ENCODE measurements around the gene RAB40C.

The RAB40C gene

GRCh38 chr16:555528-556473 lies 34.1 kb upstream of the RAB40C start:
- no peak overlapping the region for H3K4me3 Mint-ChIP-seq
- H3K27me3 Mint-ChIP-seq: peaks cover 4% of the 10 kb centered on the region
- no peaks in the 10 kb centered on the region for H3K36me3 Mint-ChIP-seq (ENCODE audit: low read depth)
- H3K9me3 Mint-ChIP-seq: no peaks in the 10 kb centered on the region
- ATAC-seq: no peak
- H3K27ac Mint-ChIP-seq: no peak overlapping the region
- DNase-seq: no peak
- no peaks in the 10 kb centered on the region for H3K4me1 Mint-ChIP-seq

GRCh38 chr16:556474-557173 lies 33.2 kb upstream of the RAB40C start:
- no peak overlapping the region for H3K4me3 Mint-ChIP-seq
- no peaks in the 10 kb centered on the region for H3K36me3 Mint-ChIP-seq (ENCODE audit: low read depth)
- peaks cover 6% of the 10 kb centered on the region for H3K27me3 Mint-ChIP-seq
- H3K27ac Mint-ChIP-seq: no peak overlapping the region
- H3K9me3 Mint-ChIP-seq: no peaks in the 10 kb centered on the region
- H3K4me1 Mint-ChIP-seq: no peaks in the 10 kb centered on the region
- ATAC-seq: no peak
- DNase-seq: no peak

GRCh38 chr16:557463-558297 lies 32.2 kb upstream of the RAB40C start:
- no peaks in the 10 kb centered on the region for H3K9me3 Mint-ChIP-seq
- no peaks in the 10 kb centered on the region for H3K36me3 Mint-ChIP-seq (ENCODE audit: low read depth)
- ATAC-seq: no peak
- no peaks in the 10 kb centered on the region for H3K4me1 Mint-ChIP-seq
- no peak overlapping the region for H3K27ac Mint-ChIP-seq
- no peak for DNase-seq
- peaks cover 13% of the 10 kb centered on the region for H3K27me3 Mint-ChIP-seq
- H3K4me3 Mint-ChIP-seq: no peak overlapping the region

GRCh38 chr16:558298-559020 lies 31.4 kb upstream of the RAB40C start:
- no peak overlapping the region for H3K4me3 Mint-ChIP-seq
- H3K36me3 Mint-ChIP-seq (ENCODE audit: low read depth): no peaks in the 10 kb centered on the region
- peaks cover 13% of the 10 kb centered on the region for H3K27me3 Mint-ChIP-seq
- ATAC-seq (no peak), DNase-seq (no peak)
- no peaks in the 10 kb centered on the region for H3K9me3 Mint-ChIP-seq
- H3K27ac Mint-ChIP-seq: no peak overlapping the region
- no peaks in the 10 kb centered on the region for H3K4me1 Mint-ChIP-seq

- Mint-ChIP-seq H3K36me3 (ENCODE audit: low read depth) (no peaks in the 10 kb centered on the region), H3K27me3 (peaks cover 13% of the 10 kb centered on the region), H3K9me3 (no peaks in the 10 kb centered on the region), H3K4me1 (no peaks in the 10 kb centered on the region), H3K4me3 (no peak overlapping the region), H3K27ac (no peak overlapping the region)
- ATAC-seq (no peak), DNase-seq (no peak)
These were observed 30.9 kb upstream of the RAB40C start for GRCh38 chr16:559021-559380.

DNA sequence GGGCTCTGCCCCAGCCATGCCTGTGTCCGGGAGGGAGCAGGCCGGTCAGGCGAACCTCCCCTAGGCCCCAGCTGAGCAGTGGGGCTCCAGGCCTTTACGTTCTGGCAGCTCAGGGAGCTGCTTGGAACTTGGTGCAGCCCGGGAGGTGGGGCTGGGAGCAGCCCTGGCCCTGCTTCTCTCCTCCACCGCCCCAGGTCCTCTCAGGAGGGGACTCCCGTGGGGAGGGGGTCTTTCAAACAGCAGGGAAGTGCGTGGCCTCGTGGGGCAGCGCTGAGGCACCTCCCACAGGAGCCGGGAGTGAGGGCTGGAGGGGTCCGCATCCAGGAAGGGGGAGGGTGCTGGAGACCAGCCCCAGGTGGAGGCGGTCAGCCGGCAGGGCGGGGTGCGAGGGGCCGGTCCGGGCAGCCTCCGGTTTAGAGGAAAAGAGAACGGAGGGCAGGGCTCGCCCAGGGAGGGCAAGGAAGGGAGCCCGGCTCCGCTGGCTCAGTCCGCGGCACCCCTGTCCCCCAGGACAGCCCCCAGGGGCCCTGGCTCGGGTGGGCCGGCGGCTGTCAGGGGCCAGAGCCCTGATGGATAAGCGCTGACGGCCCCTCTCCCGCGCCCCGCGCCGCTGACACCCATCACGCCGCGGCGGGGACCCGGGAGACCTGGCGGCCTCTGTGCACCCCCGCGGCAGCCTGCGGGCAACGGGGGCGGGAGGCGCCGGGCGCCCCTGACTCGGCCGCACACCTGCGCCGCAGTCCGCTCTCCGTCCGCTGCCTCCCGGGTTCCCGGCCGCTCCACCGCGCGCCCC lies 30.3 kb upstream of the RAB40C start:
- H3K27ac Mint-ChIP-seq: no peak overlapping the region
- H3K27me3 Mint-ChIP-seq: peaks cover 13% of the 10 kb centered on the region
- H3K4me1 Mint-ChIP-seq: no peaks in the 10 kb centered on the region
- no peaks in the 10 kb centered on the region for H3K9me3 Mint-ChIP-seq
- DNase-seq (no peak), ATAC-seq (no peak)
- no peak overlapping the region for H3K4me3 Mint-ChIP-seq
- no peaks in the 10 kb centered on the region for H3K36me3 Mint-ChIP-seq (ENCODE audit: low read depth)

GRCh38 chr16:560204-560700 lies 29.6 kb upstream of the RAB40C start, which contains the start of gene PRR35:
TSS of gene PRR35 (plus strand) at chr16:560394. CDS start at chr16:563295, 2,901 bp downstream.
- H3K9me3 Mint-ChIP-seq: no peaks in the 10 kb centered on the region
- H3K4me3 Mint-ChIP-seq: no peak within 1 kb of the TSS
- ATAC-seq (no peak), DNase-seq (no peak)
- peaks cover 13% of the 10 kb centered on the region for H3K27me3 Mint-ChIP-seq
- no peaks in the 10 kb centered on the region for H3K36me3 Mint-ChIP-seq (ENCODE audit: low read depth)
- H3K27ac Mint-ChIP-seq: no peak within 1 kb of the TSS
- no peaks in the 10 kb centered on the region for H3K4me1 Mint-ChIP-seq

DNA sequence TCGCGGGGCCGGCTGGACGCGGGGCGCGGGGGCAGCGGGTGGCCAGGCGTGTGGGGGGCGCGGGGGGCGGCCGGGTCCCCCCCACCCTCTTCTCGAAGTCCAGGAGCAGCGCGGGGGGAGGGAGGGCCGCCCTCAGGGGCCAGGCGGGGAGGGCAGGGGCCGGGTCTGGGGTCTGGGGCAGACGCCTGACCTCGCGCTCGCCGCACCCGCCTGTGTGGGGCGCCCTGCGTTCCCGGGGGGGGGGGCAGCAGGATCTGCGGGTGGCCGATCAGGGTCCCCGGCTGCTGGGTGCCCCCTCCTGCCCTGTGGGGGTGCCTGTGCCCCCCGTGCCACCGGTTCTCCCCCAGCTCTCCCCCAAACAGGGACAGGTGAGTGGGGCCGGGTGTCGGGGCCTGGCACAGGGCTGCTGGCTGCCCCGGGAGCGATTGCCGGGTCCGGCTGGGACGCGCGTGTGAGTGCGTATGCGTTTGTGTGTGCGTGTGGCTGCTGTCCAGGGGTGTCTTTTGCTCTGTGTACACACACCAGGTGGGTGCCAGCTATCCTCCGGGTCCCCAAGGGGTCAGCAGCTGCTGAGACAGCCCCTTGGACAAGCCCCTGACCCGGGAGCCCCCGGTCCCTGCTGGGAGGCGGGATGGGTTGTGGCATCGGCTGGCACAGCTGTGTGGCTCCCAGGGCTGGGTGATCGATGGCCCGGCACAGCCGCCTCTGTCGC lies 29.0 kb upstream of the RAB40C start:
- Mint-ChIP-seq H3K9me3 (no peaks in the 10 kb centered on the region), H3K4me3 (no peak overlapping the region), H3K36me3 (ENCODE audit: low read depth) (no peaks in the 10 kb centered on the region), H3K4me1 (no peaks in the 10 kb centered on the region), H3K27me3 (peaks cover 13% of the 10 kb centered on the region), H3K27ac (no peak overlapping the region)
- ATAC-seq (no peak), DNase-seq (no peak)

DNA sequence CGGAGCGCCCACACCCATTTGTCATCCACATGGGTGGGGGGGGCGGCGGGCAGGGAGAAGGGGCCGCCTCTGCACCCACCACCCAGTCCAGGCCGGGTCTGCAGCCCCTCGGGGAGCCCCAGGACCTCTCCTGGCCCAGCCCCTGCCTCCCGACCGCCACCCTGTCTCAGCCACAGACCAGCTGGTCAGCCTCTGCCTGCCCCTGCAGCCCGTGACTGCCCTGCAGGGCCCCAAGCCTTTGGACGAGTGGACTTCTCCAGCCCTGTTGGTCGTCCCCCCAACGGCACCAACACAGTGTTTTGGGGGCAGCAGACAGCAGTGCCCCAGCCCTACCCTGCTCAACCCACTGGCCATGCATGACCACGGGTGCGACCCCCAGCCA lies 28.5 kb upstream of the RAB40C start:
- H3K9me3 Mint-ChIP-seq: no peaks in the 10 kb centered on the region
- ATAC-seq (no peak), DNase-seq (no peak)
- peaks cover 13% of the 10 kb centered on the region for H3K27me3 Mint-ChIP-seq
- peaks cover 2% of the 10 kb centered on the region for H3K4me1 Mint-ChIP-seq
- H3K36me3 Mint-ChIP-seq (ENCODE audit: low read depth): no peaks in the 10 kb centered on the region
- H3K4me3 Mint-ChIP-seq: no peak overlapping the region
- H3K27ac Mint-ChIP-seq: no peak overlapping the region

- no peaks in the 10 kb centered on the region for H3K9me3 Mint-ChIP-seq
- no peak for DNase-seq
- peaks cover 11% of the 10 kb centered on the region for H3K4me1 Mint-ChIP-seq
- no peak overlapping the region for H3K4me3 Mint-ChIP-seq
- no peaks in the 10 kb centered on the region for H3K36me3 Mint-ChIP-seq (ENCODE audit: low read depth)
- H3K27ac Mint-ChIP-seq: no peak overlapping the region
- peaks cover 13% of the 10 kb centered on the region for H3K27me3 Mint-ChIP-seq
- no peak for ATAC-seq
These were observed 27.6 kb upstream of the RAB40C start for GRCh38 chr16:561957-562938.

- no peaks in the 10 kb centered on the region for H3K9me3 Mint-ChIP-seq
- no peak for DNase-seq
- ATAC-seq: no peak
- peaks cover 11% of the 10 kb centered on the region for H3K4me1 Mint-ChIP-seq
- peaks cover 13% of the 10 kb centered on the region for H3K27me3 Mint-ChIP-seq
- H3K36me3 Mint-ChIP-seq (ENCODE audit: low read depth): no peaks in the 10 kb centered on the region
- H3K27ac Mint-ChIP-seq: no peak overlapping the region
- H3K4me3 Mint-ChIP-seq: no peak overlapping the region
These were observed 26.7 kb upstream of the RAB40C start for GRCh38 chr16:563072-563644.
